Lower leg skin (tissue), 3 donors: ENCODE data around the gene MGMT.

Source experiments
- POLR2A ChIP-seq, 2 donors: fragments of 450-650 bp; IDR thresholded peaks; one replicate each; pipeline ENCODE4 v1.6.1; 2016 to 2017; ENCODE audit warnings: antibody characterized with exemption in 2 of 2, mild to moderate bottlenecking in 1 of 2, moderate library complexity in 1 of 2
- TF ChIP-seq, protein P1 (sequence below), 3 donors: fragments of 450-650 bp; IDR thresholded peaks; one replicate each; pipeline ENCODE4 v1.5.1; 2016; ENCODE audit warnings: antibody characterized with exemption in 3 of 3, mild to moderate bottlenecking in 3 of 3, moderate library complexity in 2 of 3

DNA sequence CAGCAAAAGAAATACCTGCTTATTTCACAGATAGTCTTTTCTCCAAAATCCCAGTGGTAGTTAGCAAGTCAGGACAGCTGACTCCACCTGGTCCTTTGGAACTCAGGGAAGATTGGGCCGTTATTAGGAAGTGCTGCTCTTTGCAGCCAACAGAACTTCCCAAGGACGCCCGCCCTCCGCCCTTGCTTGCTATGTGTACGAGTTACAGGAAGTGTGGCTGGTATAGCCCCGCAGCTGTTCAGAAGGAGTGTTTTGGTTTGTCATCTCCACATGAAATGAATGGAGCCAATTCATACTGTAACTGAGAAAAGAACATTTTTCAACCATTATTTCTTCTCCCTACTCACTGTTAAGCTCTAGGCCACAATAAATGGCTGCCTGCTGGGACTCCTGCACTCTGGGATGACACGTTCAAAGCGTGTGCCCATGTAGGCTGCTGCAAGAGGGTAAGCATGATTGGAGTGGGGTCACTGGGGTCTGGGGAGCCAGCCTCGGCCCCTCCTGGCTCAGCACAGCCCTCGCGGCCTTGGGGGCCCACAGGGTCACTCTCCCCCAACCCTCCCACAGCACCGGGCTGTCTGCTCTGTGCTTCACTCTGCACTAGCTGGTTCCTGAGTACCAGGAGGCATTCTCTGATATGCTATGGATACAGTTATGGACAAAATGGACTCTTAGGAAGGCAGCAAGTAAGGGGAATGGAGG lies 253.0 kb downstream of the MGMT start:
- TF ChIP-seq, protein P1, sequence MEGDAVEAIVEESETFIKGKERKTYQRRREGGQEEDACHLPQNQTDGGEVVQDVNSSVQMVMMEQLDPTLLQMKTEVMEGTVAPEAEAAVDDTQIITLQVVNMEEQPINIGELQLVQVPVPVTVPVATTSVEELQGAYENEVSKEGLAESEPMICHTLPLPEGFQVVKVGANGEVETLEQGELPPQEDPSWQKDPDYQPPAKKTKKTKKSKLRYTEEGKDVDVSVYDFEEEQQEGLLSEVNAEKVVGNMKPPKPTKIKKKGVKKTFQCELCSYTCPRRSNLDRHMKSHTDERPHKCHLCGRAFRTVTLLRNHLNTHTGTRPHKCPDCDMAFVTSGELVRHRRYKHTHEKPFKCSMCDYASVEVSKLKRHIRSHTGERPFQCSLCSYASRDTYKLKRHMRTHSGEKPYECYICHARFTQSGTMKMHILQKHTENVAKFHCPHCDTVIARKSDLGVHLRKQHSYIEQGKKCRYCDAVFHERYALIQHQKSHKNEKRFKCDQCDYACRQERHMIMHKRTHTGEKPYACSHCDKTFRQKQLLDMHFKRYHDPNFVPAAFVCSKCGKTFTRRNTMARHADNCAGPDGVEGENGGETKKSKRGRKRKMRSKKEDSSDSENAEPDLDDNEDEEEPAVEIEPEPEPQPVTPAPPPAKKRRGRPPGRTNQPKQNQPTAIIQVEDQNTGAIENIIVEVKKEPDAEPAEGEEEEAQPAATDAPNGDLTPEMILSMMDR (IDR thresholded peaks at IDR 0.05) = no peak
- TF ChIP-seq POLR2A (IDR thresholded peaks at IDR 0.05) = no peak
